ENCODE measurements around the gene CNTNAP4.

CNTNAP4 gene

GRCh38 chr16:76309639-76310335 lies 32.6 kb downstream of the CNTNAP4 start:
- no peak for DNase-seq
- H3K36me3 ChIP-seq (replicated peaks) = no peaks in the 10 kb centered on the region
- in situ Hi-C loops (cut with HindIII; ENCODE audit: low pct_ligation_motif_present, low sequenced_read_pairs) = no loop called here
- no peak overlapping the region for H3K27ac ChIP-seq
- H3K27me3 ChIP-seq (replicated peaks) = no peaks in the 10 kb centered on the region
- no peak for TF ChIP-seq CTCF (IDR thresholded peaks at IDR 0.05; ENCODE audit: low read depth, low read length, missing control alignments)
- no peak overlapping the region for H3K4me3 ChIP-seq (ENCODE audit: low read depth, low read length)

GRCh38 chr16:76311260-76311659 lies 34.1 kb downstream of the CNTNAP4 start:
- Histone ChIP-seq H3K27ac (no peak overlapping the region), H3K36me3 (replicated peaks) (no peaks in the 10 kb centered on the region), H3K27me3 (replicated peaks) (no peaks in the 10 kb centered on the region), H3K4me3 (ENCODE audit: low read depth, low read length) (no peak overlapping the region)
- no peak for TF ChIP-seq CTCF (IDR thresholded peaks at IDR 0.05; ENCODE audit: low read depth, low read length, missing control alignments)
- no peak for DNase-seq
- in situ Hi-C loops (cut with HindIII; ENCODE audit: low pct_ligation_motif_present, low sequenced_read_pairs) = no loop called here

GRCh38 chr16:76318565-76318964 lies 41.4 kb downstream of the CNTNAP4 start:
- Histone ChIP-seq H3K27ac (no peak overlapping the region), H3K36me3 (replicated peaks) (no peaks in the 10 kb centered on the region), H3K27me3 (replicated peaks) (no peaks in the 10 kb centered on the region), H3K4me3 (ENCODE audit: low read depth, low read length) (no peak overlapping the region)
- in situ Hi-C loops (cut with HindIII; ENCODE audit: low pct_ligation_motif_present, low sequenced_read_pairs) = no loop called here
- no peak for DNase-seq
- no peak for TF ChIP-seq CTCF (IDR thresholded peaks at IDR 0.05; ENCODE audit: low read depth, low read length, missing control alignments)

GRCh38 chr16:76329106-76329505 lies 51.9 kb downstream of the CNTNAP4 start:
- in situ Hi-C loops (cut with HindIII; ENCODE audit: low pct_ligation_motif_present, low sequenced_read_pairs) = no loop called here
- TF ChIP-seq CTCF (IDR thresholded peaks at IDR 0.05; ENCODE audit: low read depth, low read length, missing control alignments) = no peak
- Histone ChIP-seq H3K27me3 (replicated peaks) (no peaks in the 10 kb centered on the region), H3K36me3 (replicated peaks) (no peaks in the 10 kb centered on the region), H3K4me3 (ENCODE audit: low read depth, low read length) (no peak overlapping the region), H3K27ac (no peak overlapping the region)
- no peak for DNase-seq

GRCh38 chr16:76335180-76335974 lies 58.2 kb downstream of the CNTNAP4 start:
- Histone ChIP-seq H3K27me3 (replicated peaks) (no peaks in the 10 kb centered on the region), H3K36me3 (replicated peaks) (no peaks in the 10 kb centered on the region), H3K27ac (no peak overlapping the region), H3K4me3 (ENCODE audit: low read depth, low read length) (no peak overlapping the region)
- no peak for DNase-seq
- in situ Hi-C loops (cut with HindIII; ENCODE audit: low pct_ligation_motif_present, low sequenced_read_pairs) = no loop called here
- no peak for TF ChIP-seq CTCF (IDR thresholded peaks at IDR 0.05; ENCODE audit: low read depth, low read length, missing control alignments)
